ENCODE results near the gene HS3ST4.

DNA sequence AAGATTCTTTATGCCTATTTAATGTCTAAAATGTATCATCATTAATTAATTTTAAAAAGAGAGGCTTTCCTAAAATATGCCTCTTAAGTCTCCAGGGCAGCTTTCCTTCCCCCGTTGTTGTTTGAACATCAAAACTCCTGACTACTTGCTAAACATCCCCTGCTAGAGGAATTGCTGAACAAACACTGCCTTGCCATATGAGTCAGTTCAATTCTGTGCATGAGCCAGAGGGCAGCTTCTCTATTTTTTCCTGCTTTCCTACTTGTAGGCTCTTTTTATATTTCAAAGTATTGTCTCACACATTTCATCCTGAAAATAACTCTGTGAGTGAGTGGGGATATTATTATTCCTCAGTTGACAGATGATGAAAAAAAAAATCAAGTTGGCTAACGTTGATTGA, 143.4 kb downstream of the HS3ST4 start:
- TF ChIP-seq, protein P1, sequence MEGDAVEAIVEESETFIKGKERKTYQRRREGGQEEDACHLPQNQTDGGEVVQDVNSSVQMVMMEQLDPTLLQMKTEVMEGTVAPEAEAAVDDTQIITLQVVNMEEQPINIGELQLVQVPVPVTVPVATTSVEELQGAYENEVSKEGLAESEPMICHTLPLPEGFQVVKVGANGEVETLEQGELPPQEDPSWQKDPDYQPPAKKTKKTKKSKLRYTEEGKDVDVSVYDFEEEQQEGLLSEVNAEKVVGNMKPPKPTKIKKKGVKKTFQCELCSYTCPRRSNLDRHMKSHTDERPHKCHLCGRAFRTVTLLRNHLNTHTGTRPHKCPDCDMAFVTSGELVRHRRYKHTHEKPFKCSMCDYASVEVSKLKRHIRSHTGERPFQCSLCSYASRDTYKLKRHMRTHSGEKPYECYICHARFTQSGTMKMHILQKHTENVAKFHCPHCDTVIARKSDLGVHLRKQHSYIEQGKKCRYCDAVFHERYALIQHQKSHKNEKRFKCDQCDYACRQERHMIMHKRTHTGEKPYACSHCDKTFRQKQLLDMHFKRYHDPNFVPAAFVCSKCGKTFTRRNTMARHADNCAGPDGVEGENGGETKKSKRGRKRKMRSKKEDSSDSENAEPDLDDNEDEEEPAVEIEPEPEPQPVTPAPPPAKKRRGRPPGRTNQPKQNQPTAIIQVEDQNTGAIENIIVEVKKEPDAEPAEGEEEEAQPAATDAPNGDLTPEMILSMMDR (IDR thresholded peaks at IDR 0.05) = no peak
- TF ChIP-seq EP300 (IDR thresholded peaks at IDR 0.05) (no peak), POLR2AphosphoS5 (IDR thresholded peaks at IDR 0.05) (no peak), POLR2A (IDR thresholded peaks at IDR 0.05) (no peak)

All from stomach (tissue), 4 donors.